Mononuclear cell (primary cell): ENCODE measurements around the gene KRTAP5-2. TPM values are rescaled to one million over a fixed set of nuclear protein-coding genes. Genes with fewer than 3 reads are reported as not detected.
"Not testable (repeated sequence)": the region's sequence is repeated elsewhere in the genome, so short reads cannot be mapped to it uniquely, and the experiment has no call there.

Source experiments
- H3K27me3 ChIP-seq: 2 replicates; pipeline ENCODE4 v1.6.0; 2011; ENCODE audit warnings: low read length, control low read depth; ENCODE audit not compliant: insufficient read depth
- H3K4me1 ChIP-seq: 2 replicates; pipeline ENCODE4 v1.5.1; 2011; ENCODE audit warnings: mild to moderate bottlenecking, low read length, control low read depth; ENCODE audit not compliant: insufficient read depth
- H3K4me3 ChIP-seq: 2 replicates; pipeline ENCODE4 v1.5.1; 2011; ENCODE audit warnings: mild to moderate bottlenecking, low read length, moderate library complexity
- H3K9me3 ChIP-seq: 2 replicates; pipeline ENCODE4 v1.5.1; 2011; ENCODE audit warnings: low read depth, mild to moderate bottlenecking, control low read depth, low read length
- total RNA-seq: library from RNA; depleted of rRNA; stranded (reverse); fragments of >200 nt; gene quantifications from one replicate; pipeline ENCODE4 v1.2.3, GENCODE V29; 2012

Gene KRTAP5-2
- total RNA-seq, 1 donor: not detected

DNA sequence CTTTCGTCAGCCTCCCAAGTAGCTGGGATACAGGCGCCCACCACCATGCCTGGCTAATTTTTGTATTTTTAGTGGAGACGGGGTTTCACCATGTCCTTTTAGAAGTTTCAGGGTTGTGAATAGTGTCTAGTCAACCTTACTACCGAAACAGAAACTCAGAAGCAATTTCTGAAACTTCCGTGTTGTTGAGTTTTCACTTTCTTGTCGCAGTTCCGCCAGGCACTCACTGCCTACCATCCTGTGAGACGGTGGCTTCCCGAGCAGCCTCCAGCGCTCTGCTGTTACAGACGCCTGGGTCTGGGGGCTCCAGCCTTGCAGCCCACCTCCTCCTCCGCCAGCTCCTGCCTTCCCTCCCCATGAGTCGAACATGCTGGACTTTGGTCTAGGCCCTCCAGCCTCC is 7.8 kb upstream of the KRTAP5-2 start:
- not testable (repeated sequence) for H3K4me1 ChIP-seq, H3K9me3 ChIP-seq, H3K4me3 ChIP-seq, H3K27me3 ChIP-seq

DNA sequence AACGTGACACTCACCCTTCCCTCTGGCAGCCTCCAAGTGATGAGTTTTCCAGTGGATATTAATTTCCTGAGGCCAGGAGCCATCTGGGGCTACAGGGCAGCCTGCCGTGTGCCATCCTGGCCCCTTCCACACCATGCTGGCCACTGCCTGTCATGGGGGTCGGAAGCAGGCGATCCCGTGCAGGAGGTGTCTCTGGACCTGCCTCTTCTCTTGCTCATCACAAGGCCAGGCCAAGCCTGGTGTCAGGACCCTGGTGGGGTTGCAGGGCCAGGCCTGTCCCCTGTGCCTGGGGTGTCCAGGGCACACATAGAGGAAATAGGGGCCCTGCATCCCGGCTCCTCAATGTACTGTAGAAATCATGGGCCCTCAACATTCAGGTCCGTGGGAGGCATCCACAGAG is 6.6 kb upstream of the KRTAP5-2 start:
- Histone ChIP-seq H3K27me3 (peaks cover 4% of the 10 kb centered on the region), H3K4me1 (no peaks in the 10 kb centered on the region), H3K9me3 (no peaks in the 10 kb centered on the region), H3K4me3 (no peak overlapping the region)

DNA sequence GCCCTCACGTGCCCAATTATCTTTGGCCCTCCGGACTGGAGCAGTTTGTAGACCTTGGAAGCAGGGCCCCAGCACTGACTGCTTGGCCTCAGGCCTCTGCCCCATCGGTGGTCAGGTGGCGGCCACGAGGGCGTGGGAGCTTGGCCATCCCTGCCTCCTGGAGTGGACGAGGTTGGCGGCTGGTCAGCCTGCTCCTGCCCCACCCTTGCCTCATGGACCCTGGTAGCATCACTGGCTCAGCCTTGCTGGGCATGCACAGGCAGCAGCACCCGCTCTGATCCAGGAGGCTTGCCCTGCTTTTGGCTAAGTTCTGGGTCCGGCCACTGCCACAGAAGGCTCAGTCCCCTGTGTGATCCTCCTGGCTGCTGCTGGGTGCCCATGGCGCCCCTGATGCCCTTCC is 6.1 kb upstream of the KRTAP5-2 start:
- H3K4me3 ChIP-seq: no peak overlapping the region
- H3K4me1 ChIP-seq: no peaks in the 10 kb centered on the region
- H3K9me3 ChIP-seq: no peaks in the 10 kb centered on the region

DNA sequence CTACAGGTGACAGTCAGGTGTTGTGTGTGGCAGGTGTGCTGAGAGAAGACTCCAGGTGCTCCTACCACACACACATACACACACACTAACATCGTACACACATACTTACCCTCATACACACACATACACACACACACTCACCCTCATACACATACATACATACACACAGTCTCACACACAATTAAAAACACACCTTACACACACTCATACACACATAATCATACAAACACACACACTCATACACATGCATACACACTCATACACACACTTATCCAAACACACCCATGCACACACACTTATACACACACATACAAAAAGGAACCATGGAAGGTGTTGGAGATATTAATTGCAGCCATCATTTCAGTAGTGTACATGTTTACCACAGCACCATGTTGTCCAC is 5.5 kb upstream of the KRTAP5-2 start:
- Histone ChIP-seq H3K27me3 (peaks cover 4% of the 10 kb centered on the region), H3K4me1 (no peaks in the 10 kb centered on the region), H3K9me3 (no peaks in the 10 kb centered on the region), H3K4me3 (no peak overlapping the region)

More for the DNA sequence above, 6.1 kb upstream of the KRTAP5-2 start:
- peaks cover 4% of the 10 kb centered on the region for H3K27me3 ChIP-seq

DNA sequence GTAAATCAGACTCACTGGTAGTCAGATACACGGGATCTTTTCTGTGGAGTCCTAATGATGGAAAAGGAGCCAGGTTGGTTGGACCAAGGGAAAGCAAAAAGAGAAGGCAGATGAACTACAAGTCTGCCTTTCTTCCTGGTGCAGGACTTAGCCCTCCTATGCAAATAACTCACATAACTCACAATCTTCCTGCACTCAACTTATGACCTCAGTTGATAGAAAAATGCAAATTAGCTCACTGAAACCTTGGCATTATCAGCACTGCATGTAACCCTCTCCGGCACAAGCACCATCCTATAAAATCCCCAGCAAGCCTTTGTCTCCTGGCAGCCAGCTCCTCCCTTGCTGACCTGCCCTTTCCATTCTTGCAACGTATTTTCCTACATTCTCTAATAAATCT is 3.6 kb upstream of the KRTAP5-2 start:
- H3K27me3 ChIP-seq, H3K4me1 ChIP-seq, H3K9me3 ChIP-seq, H3K4me3 ChIP-seq: not testable (repeated sequence)

DNA sequence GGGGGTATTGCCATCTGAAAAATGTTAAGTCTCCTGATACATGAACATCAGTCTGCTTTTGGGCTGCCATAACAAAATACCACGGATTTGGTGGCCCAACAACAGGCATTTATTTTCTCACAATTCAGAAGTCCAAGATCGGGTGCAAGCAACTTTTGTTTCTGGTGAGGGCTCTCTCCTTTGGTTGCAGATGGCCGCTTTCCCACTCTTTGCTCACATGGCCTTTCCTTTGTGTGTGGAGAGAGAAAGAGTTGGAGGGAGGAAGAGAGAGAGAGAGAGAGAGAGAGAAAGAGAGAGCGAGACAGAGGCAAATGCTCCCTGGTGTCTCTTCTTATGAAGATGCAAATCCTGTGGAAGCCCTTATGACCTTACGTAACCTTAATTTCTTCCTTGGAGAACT is 2.5 kb upstream of the KRTAP5-2 start:
- Histone ChIP-seq H3K27me3 (peaks cover 4% of the 10 kb centered on the region), H3K4me3 (no peak overlapping the region), H3K9me3 (no peaks in the 10 kb centered on the region)

DNA sequence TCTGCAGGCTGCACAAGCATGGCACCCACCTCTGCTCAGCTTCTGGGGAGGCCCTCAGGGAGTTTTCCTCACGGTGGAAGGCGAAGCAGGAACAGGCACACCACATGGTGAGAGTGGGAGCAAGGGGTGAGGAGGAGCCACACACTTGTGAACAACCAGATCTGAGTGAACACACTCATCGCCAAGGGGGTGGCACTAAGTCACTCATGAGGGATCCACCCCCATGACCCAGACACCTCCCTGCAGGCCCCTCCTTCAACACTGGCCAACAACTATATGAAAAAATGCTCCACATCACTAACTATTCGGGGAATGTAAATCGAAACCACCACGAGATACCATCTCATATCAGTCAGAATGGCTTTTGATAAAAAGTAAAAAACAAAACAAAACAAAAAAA is 722 bp upstream of the KRTAP5-2 start:
- H3K27me3 ChIP-seq: peaks cover 8% of the 10 kb centered on the region
- H3K4me1 ChIP-seq: no peaks in the 10 kb centered on the region
- H3K9me3 ChIP-seq: no peaks in the 10 kb centered on the region
- H3K4me3 ChIP-seq: no peak overlapping the region

More for the DNA sequence above, 2.5 kb upstream of the KRTAP5-2 start:
- no peaks in the 10 kb centered on the region for H3K4me1 ChIP-seq

DNA sequence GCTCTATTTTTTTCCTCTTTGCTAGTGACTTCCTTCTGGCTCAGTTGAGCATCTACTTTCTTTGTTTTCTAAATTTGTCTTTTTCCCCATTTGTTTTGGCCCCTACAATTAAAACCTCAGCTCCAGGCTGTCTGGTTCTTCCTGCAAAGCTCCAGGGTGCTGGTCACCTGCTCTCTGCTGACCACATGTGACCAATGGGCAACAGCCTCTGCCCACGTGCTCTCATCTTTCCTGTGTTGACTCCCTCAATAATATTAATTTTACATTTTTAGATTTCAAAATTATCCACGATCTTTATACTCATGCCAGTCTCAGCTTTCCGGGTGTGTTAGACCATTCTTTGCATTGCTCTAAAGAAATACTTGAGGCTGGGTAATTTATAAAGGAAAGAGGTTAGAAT is 312 bp upstream of the KRTAP5-2 start:
- H3K9me3 ChIP-seq, H3K4me3 ChIP-seq, H3K4me1 ChIP-seq: not testable (repeated sequence)
- peaks cover 10% of the 10 kb centered on the region for H3K27me3 ChIP-seq

DNA sequence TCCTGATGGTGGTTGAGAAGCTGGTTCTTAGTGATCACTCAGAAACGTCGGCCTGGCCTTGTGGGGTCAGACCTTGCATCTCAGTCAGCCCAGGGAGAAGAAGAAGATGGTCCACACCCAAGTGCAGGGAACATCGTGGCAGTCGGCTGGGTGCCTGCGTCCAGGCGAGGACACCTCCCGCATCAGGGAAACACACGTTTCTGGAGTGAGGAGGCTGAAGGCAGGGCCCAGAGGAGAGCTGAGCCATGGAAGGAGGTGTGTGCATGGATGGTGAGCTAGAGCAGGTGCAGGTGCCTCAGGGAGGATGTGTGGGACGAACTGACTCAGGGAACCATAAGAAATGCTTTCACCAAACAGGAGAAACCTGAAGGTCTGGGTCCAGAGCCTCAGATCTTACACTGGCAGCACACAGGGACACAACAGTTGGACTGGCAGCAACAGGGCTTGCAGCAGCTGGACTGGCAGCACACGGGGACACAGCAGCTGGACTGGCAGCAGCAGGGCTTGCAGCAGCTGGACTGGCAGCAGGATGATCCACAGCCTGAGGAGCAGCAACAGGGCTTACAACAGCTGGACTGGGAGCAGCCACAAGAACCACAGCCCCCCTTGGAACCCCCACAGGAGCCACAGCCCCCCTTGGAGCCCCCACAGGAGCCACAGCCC is 632 bp downstream of the KRTAP5-2 start:
- Histone ChIP-seq H3K4me1 (no peaks in the 10 kb centered on the region), H3K9me3 (no peaks in the 10 kb centered on the region), H3K4me3 (no peak overlapping the region), H3K27me3 (peaks cover 13% of the 10 kb centered on the region)

DNA sequence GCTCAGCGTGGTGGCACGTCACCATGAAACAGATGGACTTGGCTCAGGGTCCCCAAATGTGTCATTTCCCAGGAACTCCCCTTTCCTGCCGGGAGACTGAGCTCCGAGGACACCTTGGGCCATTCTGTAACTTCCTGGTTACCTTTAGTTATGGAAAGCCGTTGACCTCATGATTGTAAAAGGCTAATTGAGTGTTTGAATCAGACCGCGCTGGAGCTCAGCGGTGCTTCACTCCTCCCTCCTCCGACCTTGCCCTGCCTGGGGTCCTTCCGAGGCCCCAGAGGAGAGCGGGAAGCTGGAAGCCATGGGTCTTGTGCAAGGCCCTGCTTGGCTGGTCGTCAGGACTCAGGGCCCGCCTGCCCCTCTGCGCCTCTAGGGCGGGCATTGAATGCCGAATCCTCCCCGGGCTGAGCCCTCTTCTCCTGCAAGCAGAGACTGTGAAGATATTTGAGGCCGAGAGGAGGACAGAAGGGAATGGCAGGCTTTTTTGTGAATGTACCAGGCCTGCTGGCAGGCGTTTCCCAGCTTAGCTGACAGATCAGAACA is 1.4 kb downstream of the KRTAP5-2 start:
- H3K4me3 ChIP-seq, H3K4me1 ChIP-seq: not testable (repeated sequence)
- H3K27me3 ChIP-seq: peaks cover 13% of the 10 kb centered on the region

DNA sequence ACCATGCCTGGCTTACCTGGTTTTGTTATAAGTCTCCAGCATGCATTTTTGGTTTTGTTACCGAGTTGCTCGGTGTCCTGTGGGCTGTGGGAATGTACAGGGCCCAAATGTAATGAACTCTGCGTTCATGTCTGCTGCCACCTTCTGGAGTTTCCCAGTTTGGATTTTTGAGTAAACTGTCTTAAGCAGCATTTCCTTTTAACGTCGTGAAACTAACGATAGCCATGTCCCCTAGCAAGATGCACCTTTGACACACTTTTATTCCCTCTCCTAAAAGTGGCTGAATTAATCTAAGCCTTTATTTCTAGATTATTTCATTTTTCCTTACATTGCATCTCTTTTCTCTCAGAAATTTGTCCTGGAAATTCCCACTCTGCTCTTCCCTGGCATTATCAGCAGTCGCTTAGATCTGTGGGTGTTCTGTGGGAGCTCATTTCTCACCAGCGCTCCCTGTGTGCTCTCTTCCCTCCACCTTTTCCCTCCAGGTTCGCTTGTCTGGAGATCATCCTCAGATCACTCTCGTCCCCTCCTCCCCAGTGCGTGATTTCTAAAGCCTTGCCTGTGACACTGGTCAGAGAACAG is 2.0 kb downstream of the KRTAP5-2 start:
- not testable (repeated sequence) for H3K9me3 ChIP-seq, H3K4me1 ChIP-seq, H3K4me3 ChIP-seq
- H3K27me3 ChIP-seq: peaks cover 13% of the 10 kb centered on the region

More for the DNA sequence above, 1.4 kb downstream of the KRTAP5-2 start:
- not testable (repeated sequence) for H3K9me3 ChIP-seq

DNA sequence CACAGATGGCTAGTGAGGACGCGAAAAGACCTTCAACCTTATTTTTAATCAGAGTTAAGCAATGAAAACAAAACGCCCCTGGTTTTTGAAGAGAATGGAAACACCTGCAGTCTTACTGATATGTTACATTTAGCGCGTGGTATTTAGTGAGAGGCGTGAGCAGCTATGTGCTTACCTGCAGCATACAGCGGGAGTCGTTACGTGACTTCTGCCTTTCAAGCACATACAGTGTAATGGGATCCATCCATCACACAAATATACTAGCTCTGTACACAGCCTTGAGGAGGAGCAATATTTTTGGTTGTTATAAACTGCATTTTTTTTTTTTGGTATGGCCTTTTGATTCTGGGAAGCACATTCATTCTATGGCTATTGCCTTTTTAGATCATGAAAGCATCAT is 5.5 kb downstream of the KRTAP5-2 start:
- Histone ChIP-seq H3K27me3 (peaks cover 9% of the 10 kb centered on the region), H3K4me3 (no peak overlapping the region), H3K9me3 (no peaks in the 10 kb centered on the region), H3K4me1 (peaks cover 22% of the 10 kb centered on the region)

DNA sequence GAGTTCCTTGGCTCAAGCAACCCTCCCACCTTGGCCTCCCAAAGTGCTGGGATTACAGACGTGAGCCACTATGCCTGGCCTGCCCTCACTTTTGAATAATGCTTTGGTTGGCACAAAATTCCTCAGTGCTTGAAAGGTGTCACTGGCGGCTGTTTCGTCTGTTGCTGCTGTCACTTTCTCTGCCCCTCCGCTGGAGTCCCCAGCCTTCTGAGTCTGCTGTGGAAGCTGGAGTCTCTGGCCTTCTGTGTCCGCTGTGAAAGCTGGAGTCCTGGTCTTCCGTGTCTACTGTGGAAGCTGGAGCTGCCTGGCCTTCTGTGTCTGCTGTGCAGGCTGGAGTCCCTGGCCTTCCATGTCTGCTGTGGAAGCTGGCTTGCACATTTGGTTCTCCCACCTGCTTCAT is 8.1 kb downstream of the KRTAP5-2 start:
- no peak overlapping the region for H3K4me3 ChIP-seq
- peaks cover 13% of the 10 kb centered on the region for H3K27me3 ChIP-seq
- H3K9me3 ChIP-seq: no peaks in the 10 kb centered on the region
- H3K4me1 ChIP-seq: peaks cover 22% of the 10 kb centered on the region

DNA sequence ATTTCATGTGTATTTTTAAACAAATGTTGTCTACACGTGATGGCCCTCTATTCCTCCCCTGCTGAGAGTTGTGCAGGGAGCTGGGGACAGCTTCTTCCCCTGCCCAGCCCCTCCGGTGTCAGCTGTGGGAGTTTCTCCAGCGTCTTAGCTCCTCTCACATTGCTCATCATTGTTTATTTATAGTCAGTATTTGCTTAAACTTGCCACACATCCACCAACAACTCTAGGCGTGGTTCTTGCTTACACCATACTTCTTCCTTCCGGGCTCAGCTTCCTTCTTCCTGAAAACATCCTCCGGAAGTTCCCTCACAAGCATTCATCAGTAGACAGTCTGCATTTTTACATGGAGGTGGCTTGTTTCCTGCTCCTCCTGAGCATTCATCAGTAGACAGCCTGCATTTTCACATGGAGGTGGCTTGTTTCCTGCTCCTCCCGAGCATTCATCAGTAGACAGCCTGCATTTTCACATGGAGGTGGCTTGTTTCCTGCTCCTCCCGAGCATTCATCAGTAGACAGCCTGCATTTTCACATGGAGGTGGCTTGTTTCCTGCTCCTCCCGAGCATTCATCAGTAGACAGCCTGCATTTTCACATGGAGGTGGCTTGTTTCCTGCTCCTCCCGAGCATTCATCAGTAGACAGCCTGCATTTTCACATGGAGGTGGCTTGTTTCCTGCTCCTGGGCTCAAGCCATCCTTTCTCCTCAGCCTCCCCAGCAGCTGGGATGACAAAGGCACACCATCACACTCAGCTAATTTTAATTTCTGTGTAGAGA is 8.7 kb downstream of the KRTAP5-2 start:
- peaks cover 22% of the 10 kb centered on the region for H3K4me1 ChIP-seq

DNA sequence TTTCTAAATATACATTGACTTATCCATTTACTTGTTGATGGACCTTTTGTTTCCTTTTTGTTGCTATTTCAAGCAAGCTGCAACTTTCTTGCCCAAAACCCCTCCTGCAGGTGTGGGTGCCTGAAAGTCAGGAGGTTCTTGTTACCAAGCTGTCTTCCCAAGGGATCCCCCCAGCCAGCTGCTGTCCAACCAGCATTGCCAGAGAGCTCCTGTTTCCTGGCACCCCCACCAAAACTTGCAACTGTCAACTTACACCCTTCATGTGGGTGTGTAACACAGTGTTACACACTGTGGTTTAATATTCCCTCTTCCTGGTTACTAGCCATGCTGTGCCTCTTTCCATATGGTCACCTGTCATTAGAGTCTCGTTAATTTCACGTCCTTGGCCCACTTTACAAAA is 11.4 kb downstream of the KRTAP5-2 start:
- Histone ChIP-seq H3K4me3 (no peak overlapping the region), H3K9me3 (no peaks in the 10 kb centered on the region), H3K27me3 (peaks cover 6% of the 10 kb centered on the region), H3K4me1 (peaks cover 22% of the 10 kb centered on the region)

More for the DNA sequence above, 8.7 kb downstream of the KRTAP5-2 start:
- not testable (repeated sequence) for H3K9me3 ChIP-seq, H3K4me3 ChIP-seq
- peaks cover 11% of the 10 kb centered on the region for H3K27me3 ChIP-seq
